Ovary (tissue), 9 donors: ENCODE results near the gene VASH1. TPM values are rescaled to one million over a fixed set of nuclear protein-coding genes. Genes with fewer than 3 reads are reported as not detected.
A peak's percentile ranks its signal among the peaks of the same experiment; 100 is the strongest.

Source experiments
- DNase-seq, 5 donors: peaks; one replicate each; pipeline ENCODE4 v3.0.0-alpha.2; 2019 to 2020
- H3K27ac ChIP-seq, 2 donors: fragments of 200-600 bp; one replicate each; pipeline versions ENCODE4 v1.5.1 to v1.8.0; 2019 to 2022
- H3K27me3 ChIP-seq: fragments of 200-600 bp; one replicate; pipeline ENCODE4 v1.8.0; 2022
- H3K36me3 ChIP-seq: fragments of 200-600 bp; sonication (generic); one replicate; pipeline ENCODE4 v1.5.1; 2019
- H3K4me1 ChIP-seq: one replicate; pipeline ENCODE4 v1.8.1; 2013; ENCODE audit warnings: mild to moderate bottlenecking, moderate library complexity; ENCODE audit not compliant: insufficient read depth
- H3K4me3 ChIP-seq: fragments of 200-600 bp; sonication (generic); one replicate; pipeline ENCODE4 v1.5.1; 2017
- H3K9me3 ChIP-seq, 2 donors: fragments of 200-600 bp in 1 of 2; sonication (generic) in 1 of 2; one replicate each; pipeline versions ENCODE4 v1.5.1 to v1.8.1; 2013 to 2019; ENCODE audit warnings: mild to moderate bottlenecking in 1 of 2, moderate library complexity in 1 of 2
- CTCF ChIP-seq, 3 donors: fragments of 450-650 bp in 2 of 3; fragments of 200-600 bp in 1 of 3; IDR thresholded peaks; one replicate each; pipeline versions ENCODE4 v1.5.1 to v1.8.0; 2016 to 2022; ENCODE audit warnings: antibody characterized with exemption in 3 of 3, mild to moderate bottlenecking in 1 of 3
- EP300 ChIP-seq: sonication (generic); formaldehyde crosslinking; IDR thresholded peaks from one replicate; pipeline ENCODE4 v1.6.1; 2017; ENCODE audit warnings: antibody characterized with exemption
- POLR2A ChIP-seq: fragments of 450-650 bp; IDR thresholded peaks from one replicate; pipeline ENCODE4 v1.6.1; 2017; ENCODE audit warnings: antibody characterized with exemption, mild to moderate bottlenecking, moderate library complexity
- WGBS, 3 donors: extraction: QIAGEN DNeasy Blood & Tissue Kit in 1 of 3; methylation state at CpG; one replicate each; pipeline versions ENCODE4 v1.1.5 to v1.1.7; 2013 to 2017; 5-methylcytosine and 5-hydroxymethylcytosine counted together
- intact Hi-C, 4 donors: fragments of 100-400 bp; cut with DNase I; formaldehyde crosslinking; loops; one replicate each; pipeline versions ENCODE4 v1.11.0 to v1.15.1; 2022 to 2023
- polyA plus RNA-seq, 2 donors: library from polyadenylated mRNA; stranded (reverse); fragments of 200-250 nt in 1 of 2; fragments of 350-450 nt in 1 of 2; fragmentation: Illumina TruSeq in 1 of 2; extraction: RNeasy Lipid Tissue Mini Kit (QIAGEN cat#74804) in 1 of 2; gene quantifications; one replicate each; pipeline ENCODE4 v1.2.3, GENCODE V29; 2013 to 2014
- total RNA-seq, 7 donors: library from RNA; depleted of rRNA in 2 of 7; stranded (reverse); fragments of >200 nt in 2 of 7; fragmentation: NEBNext Ultra II Directional in 3 of 7; extraction: Animal tissue kit (Norgen Biotek cat#: 25700) in 3 of 7; gene quantifications; one replicate each; pipeline versions ENCODE4 v1.1.0 to v1.2.4, GENCODE V29; 2016 to 2023
- donor health status: DM: no; HTN: no; CAD: no; lungs with moderate emphysema.
- donor health status: DM: no; HTN: no; CAD: no.
- donor health status: Bipolar disorder and iron deficiency.
- donor health status: DM: yes; HTN: yes; CAD: no.
- donor health status: DM: no; HTN: no; CAD: no.
- donor health status: DM: yes; HTN: yes; CAD: no.

The VASH1 gene
- total and polyA plus RNA-seq, 9 donors = 5.1 to 23.8 (median 16.7) TPM

- TF ChIP-seq POLR2A (no peak), CTCF (IDR thresholded peaks at IDR 0.05) (no peak), EP300 (no peak)
- DNase-seq = no peak
- no peaks in the 10 kb centered on the region for H3K9me3 ChIP-seq
These were observed 1.7 kb upstream of the VASH1 start for GRCh38 chr14:76759589-76759988.

GRCh38 chr14:76760331-76761135, 735 bp upstream of the VASH1 start:
- no peaks in the 10 kb centered on the region for H3K27me3 ChIP-seq
- 18 to 24% (median 20%) methylated on average over 25 to 26 of the region's 26 CpGs for WGBS, 3 donors
- H3K4me1 ChIP-seq = peaks cover 11% of the 10 kb centered on the region
- peak overlapping the region in 1 of 2 donors; percentile 1 for H3K27ac ChIP-seq
- intact Hi-C loops = no loop called here
- no peaks in the 10 kb centered on the region for H3K9me3 ChIP-seq
- no peaks in the 10 kb centered on the region for H3K36me3 ChIP-seq
- peak overlapping the region; percentile 76 for H3K4me3 ChIP-seq
- TF ChIP-seq POLR2A (no peak), CTCF (IDR thresholded peaks at IDR 0.05) (no peak), EP300 (no peak)
- no peak for DNase-seq

More at GRCh38 chr14:76759589-76759988, 1.7 kb upstream of the VASH1 start:
- Histone ChIP-seq H3K27ac (no peak overlapping the region), H3K36me3 (no peaks in the 10 kb centered on the region), H3K4me1 (peaks cover 11% of the 10 kb centered on the region), H3K27me3 (no peaks in the 10 kb centered on the region), H3K4me3 (no peak overlapping the region)
- 79 to 87% (median 86%) methylated on average over 4 of the region's 4 CpGs for WGBS, 3 donors
- intact Hi-C loops = no loop called here

DNA sequence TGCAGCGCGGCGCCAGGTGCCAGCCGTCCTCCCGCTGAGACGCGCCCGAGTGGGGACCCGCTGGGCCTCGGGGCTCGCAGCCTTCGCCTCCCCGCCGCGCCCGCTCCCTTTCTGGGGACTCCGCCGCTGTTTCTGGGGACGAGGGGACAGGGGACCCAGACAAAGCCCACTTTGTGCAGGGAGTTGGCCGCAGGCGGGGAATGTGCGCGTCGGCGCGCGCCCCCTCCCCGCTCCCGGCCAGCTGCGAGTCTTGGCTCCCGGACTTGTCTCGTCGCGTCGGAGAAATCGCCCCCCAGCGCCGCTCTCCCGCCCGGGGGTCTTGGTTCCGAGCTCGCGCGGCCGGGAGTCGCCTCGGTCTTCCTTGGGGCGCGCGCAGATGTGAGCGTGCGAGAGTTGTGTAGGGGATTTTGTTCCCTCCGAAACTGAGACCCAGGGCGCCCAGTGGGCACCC, 717 bp downstream of the VASH1 start:
- no peak overlapping the region for H3K27ac ChIP-seq
- peak in 2 of 5 donors; percentile 33 to 45 for DNase-seq
- H3K27me3 ChIP-seq = no peaks in the 10 kb centered on the region
- TF ChIP-seq POLR2A (no peak), EP300 (no peak), CTCF (IDR thresholded peaks at IDR 0.05) (no peak)
- WGBS, 3 donors = 0 to 1% (median 0%) methylated on average over 30 to 54 of the region's 54 CpGs
- H3K36me3 ChIP-seq = no peaks in the 10 kb centered on the region
- H3K4me1 ChIP-seq = peaks cover 11% of the 10 kb centered on the region
- peak overlapping the region; percentile 76 for H3K4me3 ChIP-seq
- H3K9me3 ChIP-seq = no peaks in the 10 kb centered on the region
- intact Hi-C loops = no loop called here

DNA sequence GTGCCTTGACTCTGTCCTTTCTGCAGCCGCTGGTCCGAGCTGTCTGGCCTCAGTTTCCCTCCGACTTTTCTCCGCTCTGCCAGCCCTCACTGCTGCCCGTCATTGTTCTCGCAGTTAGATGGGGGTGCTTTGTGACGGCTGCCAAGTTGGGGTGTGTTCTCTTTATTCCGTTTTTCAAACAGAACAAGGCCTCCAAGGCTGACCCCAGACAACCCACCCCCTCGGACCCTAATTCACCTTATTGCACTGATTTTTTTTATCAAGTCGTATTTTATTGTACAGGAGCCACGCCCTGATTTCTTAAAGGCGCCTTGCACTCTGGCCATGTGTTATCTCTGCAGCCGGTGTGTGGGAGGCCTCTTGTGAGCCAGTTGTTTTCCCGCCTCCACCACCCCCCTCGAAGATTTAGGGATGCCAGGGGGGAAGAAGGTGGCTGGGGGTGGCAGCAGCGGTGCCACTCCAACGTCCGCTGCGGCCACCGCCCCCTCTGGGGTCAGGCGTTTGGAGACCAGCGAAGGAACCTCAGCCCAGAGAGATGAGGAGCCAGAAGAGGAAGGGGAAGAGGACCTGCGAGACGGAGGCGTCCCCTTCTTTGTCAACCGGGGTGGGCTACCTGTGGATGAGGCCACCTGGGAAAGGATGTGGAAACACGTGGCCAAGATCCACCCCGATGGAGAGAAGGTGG, 1.3 kb downstream of the VASH1 start:
- H3K4me3 ChIP-seq = peak overlapping the region; percentile 76
- no peaks in the 10 kb centered on the region for H3K36me3 ChIP-seq
- intact Hi-C loops = no loop called here
- peaks cover 11% of the 10 kb centered on the region for H3K4me1 ChIP-seq
- H3K27ac ChIP-seq = no peak overlapping the region
- TF ChIP-seq CTCF (IDR thresholded peaks at IDR 0.05) = no peak
- TF ChIP-seq EP300 = no peak
- no peak for TF ChIP-seq POLR2A
- 12 to 15% (median 14%) methylated on average over 27 to 28 of the region's 28 CpGs for WGBS, 3 donors
- H3K9me3 ChIP-seq = no peaks in the 10 kb centered on the region
- no peaks in the 10 kb centered on the region for H3K27me3 ChIP-seq
- DNase-seq = peak in 1 of 5 donors; percentile 39
